ENCODE data around the gene ZCCHC18.

DNA sequence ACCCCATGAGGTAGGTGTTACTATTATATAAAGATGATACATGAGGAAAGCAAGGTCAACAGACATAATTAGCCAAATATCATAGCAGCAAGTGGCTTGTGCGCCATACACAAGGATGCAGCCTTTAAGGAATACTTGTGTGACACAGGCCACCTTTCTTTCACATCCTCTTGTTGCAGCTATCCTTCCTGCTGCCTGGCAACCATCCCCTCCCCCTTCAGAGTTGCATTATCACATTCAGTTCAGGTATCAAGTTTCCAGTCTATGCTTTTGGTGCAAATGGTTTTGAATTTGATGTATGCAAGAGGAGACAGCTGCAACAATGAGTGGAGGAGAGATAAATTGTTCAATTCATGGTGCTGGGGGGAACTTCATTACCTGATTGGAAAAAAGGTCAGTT, 6.4 kb downstream of the ZCCHC18 start:
- TF ChIP-seq SMC3 (IDR thresholded peaks at IDR 0.05): no peak
- no peak for TF ChIP-seq RNF2 (IDR thresholded peaks at IDR 0.05; ENCODE audit: borderline replicate concordance, low read depth)
- TF ChIP-seq ESRRA (IDR thresholded peaks at IDR 0.05; ENCODE audit: borderline replicate concordance, low read length): no peak
